Measurements from ENCODE around the gene EPHA4. TPM values are rescaled to one million over a fixed set of nuclear protein-coding genes. Genes with fewer than 3 reads are reported as not detected.

Gene EPHA4
- total RNA-seq, 1 donor from 2014 or later = 16.9 TPM

GRCh38 chr2:221389421-221389820 lies 182.7 kb downstream of the EPHA4 start:
- no peak for ATAC-seq

GRCh38 chr2:221388891-221389290 lies 183.2 kb downstream of the EPHA4 start:
- ATAC-seq = no peak

GRCh38 chr2:221385716-221386115 lies 186.4 kb downstream of the EPHA4 start:
- peak; percentile 55 for ATAC-seq

- ATAC-seq = no peak
These were observed 190.1 kb downstream of the EPHA4 start for GRCh38 chr2:221381928-221382488.

- no peak for ATAC-seq
These were observed 191.4 kb downstream of the EPHA4 start for GRCh38 chr2:221380686-221381085.

- no peak for ATAC-seq
These were observed 192.0 kb downstream of the EPHA4 start for GRCh38 chr2:221380062-221380461.

- ATAC-seq = no peak
These were observed 194.5 kb downstream of the EPHA4 start for GRCh38 chr2:221377597-221377996.

GRCh38 chr2:221377066-221377465 lies 195.0 kb downstream of the EPHA4 start:
- ATAC-seq = no peak

- no peak for ATAC-seq
These were observed 197.9 kb downstream of the EPHA4 start for GRCh38 chr2:221374234-221374633.

GRCh38 chr2:221372907-221373306 lies 199.2 kb downstream of the EPHA4 start:
- no peak for ATAC-seq

GRCh38 chr2:221372159-221372884 lies 199.8 kb downstream of the EPHA4 start:
- ATAC-seq = no peak

- ATAC-seq = no peak
These were observed 200.8 kb downstream of the EPHA4 start for GRCh38 chr2:221371347-221371746.

- ATAC-seq = no peak
These were observed 201.3 kb downstream of the EPHA4 start for GRCh38 chr2:221370857-221371211.

GRCh38 chr2:221370076-221370856 lies 201.8 kb downstream of the EPHA4 start:
- ATAC-seq = no peak

Measured in esophagus mucosa (tissue), 1 donor.